ENCODE results near the gene FAM171A2. TPM values are rescaled to one million over a fixed set of nuclear protein-coding genes. Genes with fewer than 3 reads are reported as not detected.
"Not testable (repeated sequence)": the region's sequence is repeated elsewhere in the genome, so short reads cannot be mapped to it uniquely, and the experiment has no call there.

FAM171A2 gene
- total and polyA plus RNA-seq, 5 donors, result 1.9 to 4.0 (median 3.0) TPM

- H3K27ac ChIP-seq (ENCODE audit: low read length); H3K4me1 ChIP-seq (ENCODE audit: control insufficient read depth, insufficient read depth, low read length); DNase-seq; H3K9me3 ChIP-seq (ENCODE audit: control insufficient read depth, low read length); H3K4me3 ChIP-seq (ENCODE audit: low read length); intact Hi-C loops (cut with DNase I); ATAC-seq; H3K27me3 ChIP-seq (ENCODE audit: control insufficient read depth, insufficient read depth): not testable (repeated sequence)
- WGBS, result 66% methylated on average over 17 of the region's 17 CpGs
These were observed 5.9 kb upstream of the FAM171A2 start for GRCh38 chr17:44369414-44370023.

GRCh38 chr17:44368391-44369243 is 5.0 kb upstream of the FAM171A2 start:
- H3K9me3 ChIP-seq (ENCODE audit: control insufficient read depth, low read length); intact Hi-C loops (cut with DNase I); ATAC-seq; H3K27ac ChIP-seq (ENCODE audit: low read length); H3K4me1 ChIP-seq (ENCODE audit: control insufficient read depth, insufficient read depth, low read length); H3K4me3 ChIP-seq (ENCODE audit: low read length); H3K27me3 ChIP-seq (ENCODE audit: control insufficient read depth, insufficient read depth): not testable (repeated sequence)
- peak in 1 of 3 donors; percentile 47 for DNase-seq
- WGBS, result 92% methylated on average over 42 of the region's 42 CpGs

GRCh38 chr17:44367231-44367979 is 3.8 kb upstream of the FAM171A2 start:
- H3K9me3 ChIP-seq (ENCODE audit: control insufficient read depth, low read length), result no peaks in the 10 kb centered on the region
- WGBS, result 54% methylated on average over 7 of the region's 7 CpGs

GRCh38 chr17:44365051-44365450 is 1.4 kb upstream of the FAM171A2 start:
- WGBS, result 89% methylated on average over 5 of the region's 5 CpGs
- intact Hi-C loops (cut with DNase I), result not testable (repeated sequence)

More at GRCh38 chr17:44367231-44367979, 3.8 kb upstream of the FAM171A2 start:
- DNase-seq, result no peak
- Histone ChIP-seq H3K4me1 (ENCODE audit: control insufficient read depth, insufficient read depth, low read length) (peaks cover 1% of the 10 kb centered on the region), H3K27me3 (ENCODE audit: control insufficient read depth, insufficient read depth) (no peaks in the 10 kb centered on the region), H3K4me3 (ENCODE audit: low read length) (no peak overlapping the region), H3K27ac (ENCODE audit: low read length) (no peak overlapping the region)
- intact Hi-C loops (cut with DNase I), result no loop called here
- ATAC-seq, result no peak

GRCh38 chr17:44362949-44363612 is 572 bp downstream of the FAM171A2 start:
- H3K27ac ChIP-seq (ENCODE audit: low read length), result no peak overlapping the region
- DNase-seq, result peak in 2 of 3 donors; percentile 60 to 66
- H3K4me3 ChIP-seq (ENCODE audit: low read length), result peak overlapping the region; percentile 78
- intact Hi-C loops (cut with DNase I), result no loop called here
- no peaks in the 10 kb centered on the region for H3K27me3 ChIP-seq (ENCODE audit: control insufficient read depth, insufficient read depth)
- ATAC-seq, result peak; percentile 20 to 29
- peaks cover 10% of the 10 kb centered on the region for H3K4me1 ChIP-seq (ENCODE audit: control insufficient read depth, insufficient read depth, low read length)
- under 1% methylated on average over 45 of the region's 45 CpGs for WGBS
- no peaks in the 10 kb centered on the region for H3K9me3 ChIP-seq (ENCODE audit: control insufficient read depth, low read length)

More at GRCh38 chr17:44365051-44365450, 1.4 kb upstream of the FAM171A2 start:
- H3K27me3 ChIP-seq (ENCODE audit: control insufficient read depth, insufficient read depth); H3K9me3 ChIP-seq (ENCODE audit: control insufficient read depth, low read length); H3K4me1 ChIP-seq (ENCODE audit: control insufficient read depth, insufficient read depth, low read length); H3K4me3 ChIP-seq (ENCODE audit: low read length); DNase-seq; H3K27ac ChIP-seq (ENCODE audit: low read length); ATAC-seq: not testable (repeated sequence)

GRCh38 chr17:44362459-44362948 is 1.1 kb downstream of the FAM171A2 start:
- intact Hi-C loops (cut with DNase I), result no loop called here
- Histone ChIP-seq H3K27ac (ENCODE audit: low read length) (no peak overlapping the region), H3K4me1 (ENCODE audit: control insufficient read depth, insufficient read depth, low read length) (peaks cover 10% of the 10 kb centered on the region), H3K9me3 (ENCODE audit: control insufficient read depth, low read length) (no peaks in the 10 kb centered on the region), H3K27me3 (ENCODE audit: control insufficient read depth, insufficient read depth) (no peaks in the 10 kb centered on the region), H3K4me3 (ENCODE audit: low read length) (no peak overlapping the region)
- WGBS, result 25% methylated on average over 11 of the region's 11 CpGs
- peak; percentile 5 to 17 for ATAC-seq
- peak in 1 of 3 donors; percentile 55 for DNase-seq

- Histone ChIP-seq H3K27me3 (ENCODE audit: control insufficient read depth, insufficient read depth) (no peaks in the 10 kb centered on the region), H3K4me1 (ENCODE audit: control insufficient read depth, insufficient read depth, low read length) (peaks cover 10% of the 10 kb centered on the region), H3K27ac (ENCODE audit: low read length) (no peak overlapping the region), H3K9me3 (ENCODE audit: control insufficient read depth, low read length) (no peaks in the 10 kb centered on the region), H3K4me3 (ENCODE audit: low read length) (no peak overlapping the region)
- DNase-seq, result peak in 2 of 3 donors; percentile 57 to 58
- ATAC-seq, result peak; percentile 9 to 17
- intact Hi-C loops (cut with DNase I), result no loop called here
- WGBS, result 50% methylated on average over 11 of the region's 11 CpGs
These were observed 2.1 kb downstream of the FAM171A2 start for GRCh38 chr17:44361292-44362260.

GRCh38 chr17:44360826-44361225 is 2.8 kb downstream of the FAM171A2 start:
- WGBS, result 50% methylated on average over 5 of the region's 5 CpGs
- Histone ChIP-seq H3K4me1 (ENCODE audit: control insufficient read depth, insufficient read depth, low read length) (peaks cover 10% of the 10 kb centered on the region), H3K27ac (ENCODE audit: low read length) (no peak overlapping the region), H3K27me3 (ENCODE audit: control insufficient read depth, insufficient read depth) (no peaks in the 10 kb centered on the region), H3K9me3 (ENCODE audit: control insufficient read depth, low read length) (no peaks in the 10 kb centered on the region), H3K4me3 (ENCODE audit: low read length) (no peak overlapping the region)
- intact Hi-C loops (cut with DNase I), result no loop called here
- ATAC-seq (no peak), DNase-seq (peak in 2 of 3 donors; percentile 66)

- H3K27me3 ChIP-seq (ENCODE audit: control insufficient read depth, insufficient read depth), result no peaks in the 10 kb centered on the region
These were observed 3.5 kb downstream of the FAM171A2 start for GRCh38 chr17:44360144-44360533.

More at GRCh38 chr17:44360144-44360533, 3.5 kb downstream of the FAM171A2 start:
- 59% methylated on average over 6 of the region's 6 CpGs for WGBS
- no peaks in the 10 kb centered on the region for H3K9me3 ChIP-seq (ENCODE audit: control insufficient read depth, low read length)
- no peak overlapping the region for H3K4me3 ChIP-seq (ENCODE audit: low read length)
- intact Hi-C loops (cut with DNase I), result no loop called here
- H3K27ac ChIP-seq (ENCODE audit: low read length), result no peak overlapping the region
- ATAC-seq, result no peak
- DNase-seq, result no peak
- peaks cover 10% of the 10 kb centered on the region for H3K4me1 ChIP-seq (ENCODE audit: control insufficient read depth, insufficient read depth, low read length)

Data from right cardiac atrium (tissue), 5 donors.